ENCODE data around the gene NOLC1.

The NOLC1 gene

DNA sequence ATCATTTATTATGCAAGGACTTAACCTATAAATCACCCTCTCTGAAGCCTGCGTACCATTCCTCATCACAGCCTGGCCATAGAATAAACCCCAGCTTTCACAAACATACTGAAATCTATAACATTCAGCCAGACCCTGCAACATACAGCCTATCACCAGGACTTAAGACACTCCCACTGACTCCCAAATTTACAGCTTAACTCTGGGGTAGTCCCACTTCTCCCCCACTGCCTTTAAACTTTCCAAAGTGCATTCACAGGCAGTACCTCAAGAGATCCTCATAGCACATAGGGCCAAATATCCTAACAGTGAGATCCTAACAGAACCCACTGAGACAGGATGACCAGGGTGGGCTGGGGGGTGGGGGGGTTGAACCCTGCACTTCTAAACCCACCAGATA, 35.5 kb upstream of the NOLC1 start:
- peak overlapping the region; percentile 98 for H3K27ac ChIP-seq
- H3K4me3 ChIP-seq (ENCODE audit: low read depth in 1 of 2, low read length in 1 of 2), result peak overlapping the region in 1 of 2 experiments; percentile 68
- TF ChIP-seq, protein P1, sequence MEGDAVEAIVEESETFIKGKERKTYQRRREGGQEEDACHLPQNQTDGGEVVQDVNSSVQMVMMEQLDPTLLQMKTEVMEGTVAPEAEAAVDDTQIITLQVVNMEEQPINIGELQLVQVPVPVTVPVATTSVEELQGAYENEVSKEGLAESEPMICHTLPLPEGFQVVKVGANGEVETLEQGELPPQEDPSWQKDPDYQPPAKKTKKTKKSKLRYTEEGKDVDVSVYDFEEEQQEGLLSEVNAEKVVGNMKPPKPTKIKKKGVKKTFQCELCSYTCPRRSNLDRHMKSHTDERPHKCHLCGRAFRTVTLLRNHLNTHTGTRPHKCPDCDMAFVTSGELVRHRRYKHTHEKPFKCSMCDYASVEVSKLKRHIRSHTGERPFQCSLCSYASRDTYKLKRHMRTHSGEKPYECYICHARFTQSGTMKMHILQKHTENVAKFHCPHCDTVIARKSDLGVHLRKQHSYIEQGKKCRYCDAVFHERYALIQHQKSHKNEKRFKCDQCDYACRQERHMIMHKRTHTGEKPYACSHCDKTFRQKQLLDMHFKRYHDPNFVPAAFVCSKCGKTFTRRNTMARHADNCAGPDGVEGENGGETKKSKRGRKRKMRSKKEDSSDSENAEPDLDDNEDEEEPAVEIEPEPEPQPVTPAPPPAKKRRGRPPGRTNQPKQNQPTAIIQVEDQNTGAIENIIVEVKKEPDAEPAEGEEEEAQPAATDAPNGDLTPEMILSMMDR (IDR thresholded peaks at IDR 0.05), result no peak

DNA sequence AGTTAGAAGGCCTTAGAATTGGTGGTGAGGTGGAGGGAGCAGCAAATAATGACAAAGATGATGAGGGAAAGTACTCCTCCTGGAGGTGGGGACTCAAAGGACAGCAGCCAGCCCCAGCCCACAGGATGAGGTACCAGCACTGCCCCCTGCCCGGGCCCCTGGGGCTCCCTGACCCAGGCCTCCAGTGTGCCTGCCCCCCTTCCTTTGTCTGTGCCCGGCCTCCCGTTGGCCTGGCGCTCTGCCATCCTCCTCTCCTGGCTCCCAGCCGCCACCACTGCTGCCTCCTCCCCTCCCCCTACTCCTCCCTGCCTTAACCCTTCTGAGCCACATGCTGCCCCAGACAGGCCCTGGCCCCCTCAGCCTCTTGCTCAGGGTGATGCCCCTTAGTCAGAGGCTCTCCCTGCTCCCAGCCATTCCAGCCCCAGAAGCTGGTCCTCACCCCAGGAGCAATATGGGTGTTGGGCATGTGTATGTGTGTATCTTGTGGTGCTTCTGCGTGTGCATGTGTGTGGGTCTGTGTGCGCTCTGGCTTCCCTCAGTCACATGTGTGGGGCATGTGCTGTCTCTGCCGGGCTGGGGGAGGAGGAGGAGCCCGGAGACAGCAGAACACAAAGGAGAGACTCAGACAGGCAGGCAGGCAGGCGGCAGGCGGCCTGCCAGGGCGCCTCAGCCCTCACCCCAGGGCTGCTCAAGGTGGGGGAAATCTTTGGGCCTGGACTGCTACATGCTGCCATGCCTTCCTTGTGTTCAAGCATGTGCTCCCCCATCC, 34.6 kb upstream of the NOLC1 start:
- Histone ChIP-seq H3K27ac (peak overlapping the region; percentile 98), H3K4me3 (ENCODE audit: low read depth in 1 of 2, low read length in 1 of 2) (peak overlapping the region; percentile 86 to 91), H3K27me3 (no peaks in the 10 kb centered on the region), H3K36me3 (no peaks in the 10 kb centered on the region), H3K9me3 (no peaks in the 10 kb centered on the region), H3K4me1 (ENCODE audit: control insufficient read depth in 1 of 2, insufficient read depth in 1 of 2, low read depth in 1 of 2, low read length in 1 of 2) (peaks cover 71 to 78% of the 10 kb centered on the region in 2 experiments)
- TF ChIP-seq, protein P1 (IDR thresholded peaks at IDR 0.05), result no peak

More for the DNA sequence above, 35.5 kb upstream of the NOLC1 start:
- Histone ChIP-seq H3K27me3 (no peaks in the 10 kb centered on the region), H3K9me3 (no peaks in the 10 kb centered on the region), H3K36me3 (peaks cover 3% of the 10 kb centered on the region), H3K4me1 (ENCODE audit: control insufficient read depth in 1 of 2, insufficient read depth in 1 of 2, low read depth in 1 of 2, low read length in 1 of 2) (peaks cover 74 to 83% of the 10 kb centered on the region in 2 experiments)

DNA sequence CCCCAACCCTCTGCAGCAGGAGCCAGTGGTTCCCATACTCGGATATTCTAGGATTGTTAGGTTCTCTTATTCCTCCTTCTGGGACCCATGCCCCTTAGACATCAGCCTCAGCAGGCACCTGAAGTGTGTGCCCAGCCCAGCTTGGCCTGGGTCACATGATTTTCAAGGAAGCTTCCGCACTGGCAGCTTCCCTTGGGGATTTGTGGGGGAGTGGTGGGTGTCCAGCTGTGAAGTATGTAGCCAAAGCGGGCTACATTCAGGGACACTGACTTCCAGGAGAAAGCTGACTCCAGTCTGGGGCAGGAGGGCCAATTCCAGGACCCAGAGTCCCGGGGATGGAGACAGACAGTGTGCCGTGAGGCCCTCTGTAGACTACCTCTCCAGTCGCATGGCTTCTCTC, 33.3 kb upstream of the NOLC1 start:
- no peaks in the 10 kb centered on the region for H3K36me3 ChIP-seq
- no peaks in the 10 kb centered on the region for H3K9me3 ChIP-seq
- peaks cover 58 to 65% of the 10 kb centered on the region in 2 experiments for H3K4me1 ChIP-seq (ENCODE audit: control insufficient read depth in 1 of 2, insufficient read depth in 1 of 2, low read depth in 1 of 2, low read length in 1 of 2)
- TF ChIP-seq, protein P1 (IDR thresholded peaks at IDR 0.05), result no peak
- peak overlapping the region; percentile 98 for H3K27ac ChIP-seq
- H3K4me3 ChIP-seq (ENCODE audit: low read depth in 1 of 2, low read length in 1 of 2), result peak overlapping the region; percentile 86 to 91
- no peaks in the 10 kb centered on the region for H3K27me3 ChIP-seq

DNA sequence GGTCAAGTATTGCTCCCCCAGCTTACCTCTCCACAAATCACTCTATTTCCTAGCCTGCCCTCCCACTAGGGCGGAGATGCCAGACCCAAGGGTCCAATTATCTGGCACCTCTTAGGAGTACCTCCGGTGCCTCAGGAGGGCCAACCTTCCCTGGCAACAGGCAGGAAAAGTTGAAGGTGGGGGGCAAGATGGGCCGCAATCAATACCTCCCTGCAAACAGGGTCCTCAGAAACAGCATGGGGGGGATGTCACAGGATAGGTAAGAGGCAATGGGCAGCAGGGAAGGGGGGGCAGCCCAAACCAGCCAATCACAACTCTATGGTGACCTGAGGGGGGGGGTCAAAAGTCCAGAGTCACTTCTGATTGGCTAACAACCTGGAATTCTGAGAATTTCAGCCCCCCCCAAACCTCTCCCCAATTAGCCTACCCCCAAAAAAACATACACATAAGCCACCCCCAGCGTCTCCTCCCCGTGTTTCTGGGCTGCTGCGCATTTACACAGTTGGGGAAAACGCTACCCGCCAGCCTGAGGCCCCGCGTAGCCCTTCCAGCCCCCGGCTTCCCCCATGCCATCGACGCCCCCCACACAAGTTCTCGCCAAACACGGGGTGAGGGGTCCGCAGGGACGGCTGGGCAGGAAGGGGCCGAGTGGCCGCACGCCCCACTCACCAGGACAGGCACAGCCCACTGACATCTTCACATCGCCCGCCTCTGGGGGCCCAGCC, 32.6 kb upstream of the NOLC1 start:
- Histone ChIP-seq H3K27ac (peak overlapping the region; percentile 98), H3K27me3 (no peaks in the 10 kb centered on the region), H3K36me3 (no peaks in the 10 kb centered on the region), H3K9me3 (no peaks in the 10 kb centered on the region), H3K4me1 (ENCODE audit: control insufficient read depth in 1 of 2, insufficient read depth in 1 of 2, low read depth in 1 of 2, low read length in 1 of 2) (peaks cover 54 to 62% of the 10 kb centered on the region in 2 experiments), H3K4me3 (ENCODE audit: low read depth in 1 of 2, low read length in 1 of 2) (peak overlapping the region; percentile 86 to 91)
- TF ChIP-seq, protein P1 (IDR thresholded peaks at IDR 0.05), result no peak

DNA sequence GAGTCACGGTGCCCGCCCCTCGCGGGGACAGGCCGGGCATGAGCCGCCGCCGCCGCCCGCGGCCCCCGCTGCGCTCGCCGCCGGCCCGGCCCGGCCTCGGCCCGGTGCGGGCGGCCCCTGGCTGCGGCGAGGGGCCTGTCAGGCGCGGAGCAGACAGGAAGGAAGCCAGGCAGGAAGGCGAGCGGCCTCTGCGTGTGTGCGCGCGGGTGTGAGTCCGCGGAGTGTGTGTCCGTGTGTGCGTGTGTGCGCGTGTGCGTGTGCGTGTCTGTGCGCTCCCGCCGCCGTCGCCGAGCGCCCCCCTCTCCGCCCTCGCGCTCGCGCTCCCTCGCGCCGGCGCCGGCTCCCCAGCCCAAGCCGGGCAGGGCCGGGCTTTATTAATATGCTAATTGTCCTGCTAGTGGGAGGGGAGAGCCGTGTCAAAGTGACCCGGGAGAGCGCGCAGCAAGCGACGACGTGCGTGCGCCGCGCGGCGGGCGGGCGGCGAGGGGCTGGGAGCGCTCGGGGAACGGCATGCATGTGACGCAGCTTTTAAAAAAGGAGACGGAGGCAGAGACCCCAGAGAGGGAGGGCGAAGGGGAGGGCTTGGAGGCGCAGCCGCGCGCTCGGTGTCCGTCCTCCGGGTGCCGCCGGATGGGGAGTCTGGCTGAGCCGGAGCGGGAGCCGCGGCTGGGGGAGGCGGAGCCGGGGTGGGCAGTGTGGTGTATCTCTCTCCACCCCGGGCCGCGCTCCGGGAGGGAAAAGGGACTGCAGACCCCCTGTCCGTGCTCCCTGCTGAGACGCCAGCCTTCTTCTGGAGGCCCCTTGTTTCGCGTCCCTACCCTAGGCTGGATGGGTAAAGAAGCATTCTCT, 31.8 kb upstream of the NOLC1 start, which contains the start of gene LDB1:
Gene LDB1, minus strand, starts transcription at position 227 of the 849 bp plus-strand sequence. CDS start 258 bp downstream, outside the sequence.
- Histone ChIP-seq H3K4me3 (ENCODE audit: low read depth in 1 of 2, low read length in 1 of 2) (peak within 1 kb of the TSS; percentile 86 to 91), H3K27me3 (no peaks in the 10 kb centered on the region), H3K36me3 (no peaks in the 10 kb centered on the region), H3K27ac (peak within 1 kb of the TSS; percentile 98), H3K9me3 (no peaks in the 10 kb centered on the region), H3K4me1 (ENCODE audit: control insufficient read depth in 1 of 2, insufficient read depth in 1 of 2, low read depth in 1 of 2, low read length in 1 of 2) (peaks cover 51 to 57% of the 10 kb centered on the region in 2 experiments)
- TF ChIP-seq, protein P1 (IDR thresholded peaks at IDR 0.05), result peak; percentile 50
